WTC11 (cell line): ENCODE data around the gene UBE2L3. TPM values are rescaled to one million over a fixed set of nuclear protein-coding genes. Genes with fewer than 3 reads are reported as not detected.

Experiments
- ATAC-seq: fragments of 200-7000 bp; cut with Tn5 transposase; 2 replicates; pipeline ENCODE4 v1.10.0; 2021; ENCODE audit warnings: mild to moderate bottlenecking, moderate library complexity
- CTCF ChIA-PET: fragments of 300-600 bp; sonication (Branson Sonifier 250); formaldehyde crosslinking; loops from one replicate; lab custom pipeline; 2021; ENCODE audit warnings: antibody characterized with exemption; lab: Charles Lee
- POLR2A ChIA-PET: fragments of 350-600 bp; sonication (Branson Sonifier 250); formaldehyde crosslinking; loops from one replicate; lab custom pipeline; 2021; ENCODE audit warnings: antibody characterized with exemption; lab: Charles Lee
- DNase-seq: peaks from one replicate; pipeline ENCODE4 v3.0.0; 2021; ENCODE audit warnings: low spot score
- H3K27ac Mint-ChIP-seq: 2 replicates; pipeline ENCODE4 v1.8.0; 2021; ENCODE audit warnings: mixed read lengths
- H3K27me3 Mint-ChIP-seq: 2 replicates; pipeline ENCODE4 v1.8.0; 2021; ENCODE audit warnings: low read depth, mild to moderate bottlenecking, moderate library complexity, mixed read lengths
- H3K36me3 Mint-ChIP-seq: 2 replicates; pipeline ENCODE4 v1.8.0; 2021; ENCODE audit warnings: mixed read lengths
- H3K4me1 Mint-ChIP-seq: 2 replicates; pipeline ENCODE4 v1.8.0; 2022; ENCODE audit warnings: mixed read lengths
- H3K4me3 Mint-ChIP-seq: 2 replicates; pipeline ENCODE4 v1.8.0; 2021; ENCODE audit warnings: mild to moderate bottlenecking, moderate library complexity, mixed read lengths
- H3K9me3 Mint-ChIP-seq: 2 replicates; pipeline ENCODE4 v1.8.0; 2021; ENCODE audit warnings: mixed read lengths
- AFF4 ChIP-seq: sonication (generic); formaldehyde crosslinking; IDR thresholded peaks from 2 replicates; pipeline ENCODE4 v1.8.1; 2023; ENCODE audit warnings: mild to moderate bottlenecking, missing genetic modification reagents, borderline replicate concordance
- AR ChIP-seq: fragments of 250-450 bp; sonication (Bioruptor Pico); IDR thresholded peaks from 2 replicates; pipeline ENCODE4 v1.9.0; 2021; ENCODE audit warnings: mild to moderate bottlenecking
- CREM ChIP-seq: sonication (generic); formaldehyde crosslinking; IDR thresholded peaks from 2 replicates; pipeline ENCODE4 v1.8.1; 2022; ENCODE audit warnings: mild to moderate bottlenecking, missing genetic modification reagents, moderate library complexity
- E2F4 ChIP-seq: sonication (generic); formaldehyde crosslinking; IDR thresholded peaks from 2 replicates; pipeline ENCODE4 v1.8.1; 2022; ENCODE audit warnings: low read depth, mild to moderate bottlenecking, moderate library complexity, missing genetic modification reagents, borderline replicate concordance
- ESRRA ChIP-seq: sonication (generic); formaldehyde crosslinking; IDR thresholded peaks from 2 replicates; pipeline ENCODE4 v1.8.1; 2022; ENCODE audit warnings: mild to moderate bottlenecking, missing genetic modification reagents, borderline replicate concordance
- FOXK1 ChIP-seq: sonication (generic); formaldehyde crosslinking; IDR thresholded peaks from 2 replicates; pipeline ENCODE4 v1.8.0; 2022; ENCODE audit warnings: mild to moderate bottlenecking, moderate library complexity, missing genetic modification reagents
- FOXP1 ChIP-seq: sonication (generic); formaldehyde crosslinking; IDR thresholded peaks from 2 replicates; pipeline ENCODE4 v1.8.0; 2022; ENCODE audit warnings: missing genetic modification reagents, mild to moderate bottlenecking, moderate library complexity, borderline replicate concordance
- GABPB1 ChIP-seq: sonication (generic); formaldehyde crosslinking; IDR thresholded peaks from 2 replicates; pipeline ENCODE4 v1.8.1; 2023; ENCODE audit warnings: mild to moderate bottlenecking, missing genetic modification reagents
- MAX ChIP-seq: sonication (generic); formaldehyde crosslinking; IDR thresholded peaks from 2 replicates; pipeline ENCODE4 v1.8.0; 2022; ENCODE audit warnings: mild to moderate bottlenecking, missing genetic modification reagents
- NFATC4 ChIP-seq: fragments of 250-450 bp; sonication (Bioruptor Pico); IDR thresholded peaks from 2 replicates; pipeline ENCODE4 v1.9.0; 2021; ENCODE audit warnings: mild to moderate bottlenecking
- PREB ChIP-seq: sonication (generic); formaldehyde crosslinking; IDR thresholded peaks from 2 replicates; pipeline ENCODE4 v1.8.1; 2022; ENCODE audit warnings: mild to moderate bottlenecking, missing genetic modification reagents, moderate library complexity, borderline replicate concordance
- RELA ChIP-seq: sonication (generic); formaldehyde crosslinking; IDR thresholded peaks from 2 replicates; pipeline ENCODE4 v1.8.1; 2022; ENCODE audit warnings: missing genetic modification reagents, mild to moderate bottlenecking, borderline replicate concordance
- ZNF232 ChIP-seq: sonication (generic); formaldehyde crosslinking; IDR thresholded peaks from 2 replicates; pipeline ENCODE4 v1.8.0; 2022; ENCODE audit warnings: mild to moderate bottlenecking, missing genetic modification reagents
- ZNF396 ChIP-seq: fragments of 250-450 bp; sonication (Bioruptor Pico); IDR thresholded peaks from 2 replicates; pipeline ENCODE4 v1.8.0; 2021; ENCODE audit warnings: mild to moderate bottlenecking, moderate library complexity, borderline replicate concordance
- ZNF416 ChIP-seq: fragments of 250-450 bp; sonication (Bioruptor Pico); IDR thresholded peaks from 2 replicates; pipeline ENCODE4 v1.9.0; 2021; ENCODE audit warnings: mild to moderate bottlenecking, inconsistent platforms
- ZNF671 ChIP-seq: fragments of 250-450 bp; sonication (Bioruptor Pico); IDR thresholded peaks from 2 replicates; pipeline ENCODE4 v1.8.0; 2021; ENCODE audit warnings: mild to moderate bottlenecking
- total RNA-seq: library from RNA; stranded (reverse); gene quantifications from 3 replicates; pipeline ENCODE4 v1.2.3, GENCODE V29; 2021
- TF ChIP-seq, protein P1 (sequence below): sonication (generic); formaldehyde crosslinking; IDR thresholded peaks from 2 replicates; pipeline ENCODE4 v1.8.0; 2023; ENCODE audit warnings: missing genetic modification reagents
- TF ChIP-seq, protein P2 (sequence below): fragments of 200-600 bp; IDR thresholded peaks from 2 replicates; pipeline ENCODE4 v1.8.0; 2022; ENCODE audit warnings: antibody characterized with exemption

UBE2L3 gene
- total RNA-seq, 1 experiment from 2014 or later, result 79.1 TPM

GRCh38 chr22:21591695-21592094, 24.2 kb downstream of the UBE2L3 start:
- Mint-ChIP-seq H3K27me3 (no peaks in the 10 kb centered on the region; the same call in 1 of the 2 replicates), H3K36me3 (peaks cover 28% of the 10 kb centered on the region), H3K9me3 (no peaks in the 10 kb centered on the region), H3K4me3 (no peak overlapping the region), H3K4me1 (peaks cover 18% of the 10 kb centered on the region), H3K27ac (peak overlapping the region; percentile 42; the same call in 1 of the 2 replicates)
- ChIA-PET CTCF (interaction anchor here (1.2 to 3.0 kb wide), 3 partner anchors 22 to 55 kb away, joined by 3 to 32 read pairs (median 21); partner anchors contain the start of gene YDJC), POLR2A (interaction anchor here (0.8 kb wide), 1 partner anchor 38 kb away, joined by 3 read pairs; no protein-coding TSS in a partner anchor)
- TF ChIP-seq AFF4 (CRISPR knock-in tag), result no peak
- no peak for TF ChIP-seq ZNF671 (CRISPR knock-in tag)
- TF ChIP-seq, protein P1, sequence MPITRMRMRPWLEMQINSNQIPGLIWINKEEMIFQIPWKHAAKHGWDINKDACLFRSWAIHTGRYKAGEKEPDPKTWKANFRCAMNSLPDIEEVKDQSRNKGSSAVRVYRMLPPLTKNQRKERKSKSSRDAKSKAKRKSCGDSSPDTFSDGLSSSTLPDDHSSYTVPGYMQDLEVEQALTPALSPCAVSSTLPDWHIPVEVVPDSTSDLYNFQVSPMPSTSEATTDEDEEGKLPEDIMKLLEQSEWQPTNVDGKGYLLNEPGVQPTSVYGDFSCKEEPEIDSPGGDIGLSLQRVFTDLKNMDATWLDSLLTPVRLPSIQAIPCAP (CRISPR knock-in tag), result no peak
- no peak for TF ChIP-seq FOXP1 (CRISPR knock-in tag)
- no peak for TF ChIP-seq AR (CRISPR knock-in tag)
- no peak for TF ChIP-seq PREB (CRISPR knock-in tag)
- TF ChIP-seq CREM (CRISPR knock-in tag), result no peak
- DNase-seq, result no peak
- ATAC-seq, result no peak

DNA sequence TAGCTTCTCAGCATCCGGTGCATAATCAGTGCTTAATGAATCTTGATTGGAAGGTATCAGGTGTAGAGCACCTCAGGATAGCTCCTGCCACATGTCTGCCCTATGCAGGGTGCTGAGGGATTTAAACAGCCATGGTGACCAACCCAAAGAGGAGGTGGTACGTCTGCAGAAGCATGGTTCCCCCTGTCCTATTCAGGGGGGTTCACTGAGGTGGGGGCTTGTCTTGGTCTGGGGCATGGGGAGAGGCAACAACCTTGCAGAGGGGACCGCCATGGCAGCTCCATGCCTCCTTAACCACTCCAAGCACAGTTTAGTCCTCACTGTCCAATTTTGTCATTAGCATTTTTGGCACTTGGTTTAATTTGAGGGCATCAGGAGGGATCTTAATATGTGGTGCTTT, 24.9 kb downstream of the UBE2L3 start:
- Mint-ChIP-seq H3K36me3 (peaks cover 30% of the 10 kb centered on the region), H3K4me3 (no peak overlapping the region), H3K9me3 (no peaks in the 10 kb centered on the region), H3K27me3 (no peaks in the 10 kb centered on the region; the same call in 1 of the 2 replicates), H3K27ac (no peak overlapping the region), H3K4me1 (peaks cover 18% of the 10 kb centered on the region)
- DNase-seq (no peak), ATAC-seq (no peak)
- ChIA-PET CTCF (interaction anchor here (1.1 to 3.0 kb wide), 4 partner anchors 24 to 54 kb away, joined by 3 to 38 read pairs (median 26); partner anchors contain the start of genes SDF2L1 and YDJC), POLR2A (interaction anchor here (0.8 kb wide), 1 partner anchor 37 kb away, joined by 3 read pairs; no protein-coding TSS in a partner anchor)
- TF ChIP-seq E2F4 (CRISPR knock-in tag), result no peak
- no peak for TF ChIP-seq FOXK1 (CRISPR knock-in tag)
- TF ChIP-seq ZNF396, result no peak
- no peak for TF ChIP-seq RELA
- no peak for TF ChIP-seq ZNF232 (CRISPR knock-in tag)
- TF ChIP-seq, protein P2, sequence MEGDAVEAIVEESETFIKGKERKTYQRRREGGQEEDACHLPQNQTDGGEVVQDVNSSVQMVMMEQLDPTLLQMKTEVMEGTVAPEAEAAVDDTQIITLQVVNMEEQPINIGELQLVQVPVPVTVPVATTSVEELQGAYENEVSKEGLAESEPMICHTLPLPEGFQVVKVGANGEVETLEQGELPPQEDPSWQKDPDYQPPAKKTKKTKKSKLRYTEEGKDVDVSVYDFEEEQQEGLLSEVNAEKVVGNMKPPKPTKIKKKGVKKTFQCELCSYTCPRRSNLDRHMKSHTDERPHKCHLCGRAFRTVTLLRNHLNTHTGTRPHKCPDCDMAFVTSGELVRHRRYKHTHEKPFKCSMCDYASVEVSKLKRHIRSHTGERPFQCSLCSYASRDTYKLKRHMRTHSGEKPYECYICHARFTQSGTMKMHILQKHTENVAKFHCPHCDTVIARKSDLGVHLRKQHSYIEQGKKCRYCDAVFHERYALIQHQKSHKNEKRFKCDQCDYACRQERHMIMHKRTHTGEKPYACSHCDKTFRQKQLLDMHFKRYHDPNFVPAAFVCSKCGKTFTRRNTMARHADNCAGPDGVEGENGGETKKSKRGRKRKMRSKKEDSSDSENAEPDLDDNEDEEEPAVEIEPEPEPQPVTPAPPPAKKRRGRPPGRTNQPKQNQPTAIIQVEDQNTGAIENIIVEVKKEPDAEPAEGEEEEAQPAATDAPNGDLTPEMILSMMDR, result no peak
- TF ChIP-seq NFATC4 (CRISPR knock-in tag), result no peak
- no peak for TF ChIP-seq MAX (CRISPR knock-in tag)
- TF ChIP-seq ESRRA (CRISPR knock-in tag), result no peak
- no peak for TF ChIP-seq ZNF416 (CRISPR knock-in tag)
- no peak for TF ChIP-seq GABPB1 (CRISPR knock-in tag)
